Activated T-helper 17 cell treated with anti-CD3 and anti-CD28 coated beads, Interleukin-2, amount 50 U/mL, for 72 hours (primary cell): ENCODE results near the gene SKAP1. TPM values are rescaled to one million over a fixed set of nuclear protein-coding genes. Genes with fewer than 3 reads are reported as not detected.
"Not testable (repeated sequence)": the region's sequence is repeated elsewhere in the genome, so short reads cannot be mapped to it uniquely, and the experiment has no call there.

Experiments
- ATAC-seq: fragments of 150-1000 bp; cut with Tn5 transposase; replicated peaks from 2 replicates; pipeline ENCODE4 v1.10.0; 2021; ENCODE audit warnings: mild to moderate bottlenecking, moderate library complexity
- H3K27ac Mint-ChIP-seq: one replicate; pipeline ENCODE4 v1.8.0; 2022; ENCODE audit warnings: mixed read lengths
- H3K27me3 Mint-ChIP-seq: one replicate; pipeline ENCODE4 v1.8.0; 2022; ENCODE audit warnings: mixed read lengths
- H3K36me3 Mint-ChIP-seq: one replicate; pipeline ENCODE4 v1.8.0; 2022; ENCODE audit warnings: low read depth, mild to moderate bottlenecking, mixed read lengths
- H3K4me1 Mint-ChIP-seq: one replicate; pipeline ENCODE4 v1.8.0; 2022; ENCODE audit warnings: mixed read lengths
- H3K4me3 Mint-ChIP-seq: one replicate; pipeline ENCODE4 v1.8.0; 2022; ENCODE audit warnings: mild to moderate bottlenecking, mixed read lengths
- H3K9me3 Mint-ChIP-seq: one replicate; pipeline ENCODE4 v1.8.0; 2022; ENCODE audit warnings: mixed read lengths
- total RNA-seq, 2 donors: library from RNA; stranded (reverse); gene quantifications; one replicate each; pipeline ENCODE4 v1.2.3, GENCODE V29; 2022

Gene SKAP1
- total RNA-seq, 2 donors from 2014 or later, result 71.4 to 103 TPM

DNA sequence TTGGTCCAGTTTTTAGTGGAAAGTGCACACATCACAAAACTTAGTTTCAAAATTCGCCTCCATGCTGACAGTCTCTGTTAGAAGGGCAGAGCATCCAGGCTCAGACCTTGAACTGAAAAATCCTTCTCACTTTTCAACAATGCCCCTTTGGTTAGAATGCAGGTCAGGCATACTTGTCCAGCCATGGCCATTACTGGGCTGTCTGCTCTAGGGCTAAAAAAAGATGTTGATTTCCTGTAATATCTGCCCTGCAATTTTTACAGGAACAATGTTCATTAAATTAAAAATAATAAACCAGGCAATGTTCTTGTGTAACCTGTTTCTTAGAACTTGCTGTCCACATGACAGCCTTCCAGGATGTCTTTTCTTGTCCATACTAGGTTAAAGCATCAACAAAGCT is 200.1 kb downstream of the SKAP1 start:
- H3K36me3 Mint-ChIP-seq, result peaks cover 40% of the 10 kb centered on the region
- no peaks in the 10 kb centered on the region for H3K9me3 Mint-ChIP-seq
- H3K27ac Mint-ChIP-seq, result no peak overlapping the region
- H3K27me3 Mint-ChIP-seq, result no peaks in the 10 kb centered on the region
- ATAC-seq, result no peak
- H3K4me1 Mint-ChIP-seq, result peaks cover 13% of the 10 kb centered on the region
- H3K4me3 Mint-ChIP-seq, result no peak overlapping the region

GRCh38 chr17:48228720-48229119 is 201.3 kb downstream of the SKAP1 start:
- no peak overlapping the region for H3K27ac Mint-ChIP-seq
- H3K4me1 Mint-ChIP-seq, result peaks cover 18% of the 10 kb centered on the region
- H3K4me3 Mint-ChIP-seq, result no peak overlapping the region
- H3K27me3 Mint-ChIP-seq, result no peaks in the 10 kb centered on the region
- H3K36me3 Mint-ChIP-seq, result peaks cover 37% of the 10 kb centered on the region
- no peak for ATAC-seq
- no peaks in the 10 kb centered on the region for H3K9me3 Mint-ChIP-seq

DNA sequence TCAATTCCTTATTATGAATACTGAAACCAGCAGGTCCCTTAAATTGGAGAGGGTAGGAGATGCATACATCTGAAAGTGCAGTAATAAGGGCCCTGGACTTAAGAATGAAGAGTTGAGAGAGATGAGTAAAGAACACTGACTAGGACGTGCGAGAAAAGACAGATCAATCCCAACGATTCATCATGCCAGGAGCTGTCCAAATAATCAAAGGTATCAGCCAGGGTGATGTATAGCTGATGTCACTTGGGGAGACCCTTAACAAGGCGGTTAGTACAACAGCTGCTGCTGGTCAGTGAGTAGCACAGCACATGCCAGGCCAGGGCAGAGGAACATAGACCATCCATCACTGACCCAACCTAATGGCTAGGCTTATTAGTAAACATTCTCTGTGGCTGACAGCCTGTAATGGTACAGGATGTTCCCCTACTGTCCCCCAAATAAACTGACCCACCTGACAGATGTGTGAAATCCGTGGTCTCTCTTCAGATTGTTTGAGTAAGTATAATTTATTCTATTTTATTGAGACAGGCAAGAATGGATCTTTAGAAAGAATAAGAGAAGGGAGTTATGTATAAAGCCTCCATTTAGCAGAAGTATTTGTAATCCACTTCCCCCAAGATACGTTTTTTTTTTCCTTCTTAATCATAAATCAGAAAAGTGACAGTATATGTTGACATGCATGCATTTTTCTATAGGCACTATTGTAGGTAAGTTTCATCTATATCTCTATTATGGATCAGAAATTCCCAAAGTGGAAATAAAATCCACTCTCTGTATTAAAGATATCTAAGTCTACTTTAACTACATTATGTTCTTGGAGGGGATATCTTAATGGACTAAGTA is 204.1 kb downstream of the SKAP1 start:
- ATAC-seq, result no peak
- Mint-ChIP-seq H3K4me3 (no peak overlapping the region), H3K36me3 (peaks cover 17% of the 10 kb centered on the region), H3K4me1 (peaks cover 19% of the 10 kb centered on the region), H3K27me3 (no peaks in the 10 kb centered on the region), H3K9me3 (no peaks in the 10 kb centered on the region), H3K27ac (peak overlapping the region; percentile 43)

DNA sequence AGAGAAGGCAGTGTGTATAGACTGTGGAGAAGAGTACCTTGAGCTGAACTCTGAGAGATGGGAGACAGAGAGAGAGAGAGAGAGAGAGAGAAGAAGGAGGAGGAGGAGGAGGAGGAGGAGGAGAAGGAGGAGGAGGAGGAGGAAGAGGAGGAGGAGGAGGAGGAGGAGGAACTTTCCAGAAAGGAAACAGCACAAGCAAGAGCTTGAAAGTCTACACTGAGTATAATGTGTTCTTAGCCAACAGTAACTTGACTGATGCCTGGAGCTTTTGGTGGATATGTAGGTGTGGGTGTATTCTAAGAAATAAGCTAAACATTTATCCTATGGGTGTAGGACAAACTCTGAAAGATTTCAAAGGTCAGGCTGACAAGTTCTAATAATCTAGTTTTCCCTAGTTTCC is 206.1 kb downstream of the SKAP1 start:
- H3K9me3 Mint-ChIP-seq, result no peaks in the 10 kb centered on the region
- H3K27me3 Mint-ChIP-seq, result no peaks in the 10 kb centered on the region
- H3K36me3 Mint-ChIP-seq, result peaks cover 16% of the 10 kb centered on the region
- no peak overlapping the region for H3K4me3 Mint-ChIP-seq
- H3K4me1 Mint-ChIP-seq, result peaks cover 23% of the 10 kb centered on the region
- no peak for ATAC-seq
- H3K27ac Mint-ChIP-seq, result peak overlapping the region; percentile 24

DNA sequence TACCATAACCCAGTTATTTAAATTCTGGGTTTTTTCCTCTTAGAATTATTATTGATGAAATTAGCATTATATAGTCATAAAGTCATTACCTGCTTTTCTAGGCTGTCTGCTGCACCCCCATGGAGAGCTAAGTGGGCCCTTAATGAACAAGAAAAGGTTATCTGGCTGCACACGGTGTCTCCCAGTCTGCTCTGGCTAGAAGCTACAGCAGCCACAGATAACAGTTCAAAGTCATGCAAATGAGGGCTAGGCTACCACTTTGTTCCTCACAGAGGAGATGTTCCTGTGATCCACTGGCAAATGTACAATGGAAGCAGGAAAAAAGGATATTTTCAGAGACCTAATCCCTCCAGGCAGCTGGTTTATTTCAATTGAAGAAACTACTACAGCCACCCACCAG is 210.4 kb downstream of the SKAP1 start:
- no peaks in the 10 kb centered on the region for H3K9me3 Mint-ChIP-seq
- ATAC-seq, result no peak
- H3K27ac Mint-ChIP-seq, result no peak overlapping the region
- H3K4me3 Mint-ChIP-seq, result no peak overlapping the region
- peaks cover 12% of the 10 kb centered on the region for H3K4me1 Mint-ChIP-seq
- peaks cover 26% of the 10 kb centered on the region for H3K36me3 Mint-ChIP-seq
- no peaks in the 10 kb centered on the region for H3K27me3 Mint-ChIP-seq

DNA sequence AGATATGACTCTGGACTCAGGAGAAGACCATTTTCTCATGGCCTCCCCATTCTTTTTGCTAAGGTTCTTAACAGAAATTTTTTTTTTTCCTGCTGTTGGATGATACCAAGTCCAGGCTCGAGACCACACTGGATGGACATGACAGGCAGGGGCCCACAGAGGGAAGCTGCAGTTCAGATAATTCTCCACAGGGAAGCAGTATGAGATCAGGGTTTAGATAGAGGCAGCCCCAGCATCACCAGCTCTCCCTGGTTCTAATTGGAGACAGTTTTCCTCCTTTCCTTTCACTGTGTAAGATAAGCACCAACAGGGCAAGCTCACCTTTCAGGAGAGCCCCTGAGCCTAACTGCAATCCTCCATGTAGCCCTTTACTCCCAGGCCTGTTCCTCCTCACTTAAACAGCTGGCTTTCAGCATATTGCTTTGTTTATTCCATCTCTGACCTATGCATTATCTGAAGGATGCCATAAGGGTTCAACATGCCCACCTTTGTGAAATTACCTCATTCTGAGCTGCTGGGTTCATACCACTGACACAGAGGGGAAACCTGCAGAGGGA is 214.4 kb downstream of the SKAP1 start:
- H3K36me3 Mint-ChIP-seq, result peaks cover 50% of the 10 kb centered on the region
- H3K9me3 Mint-ChIP-seq, result no peaks in the 10 kb centered on the region
- no peak for ATAC-seq
- H3K4me1 Mint-ChIP-seq, result peaks cover 13% of the 10 kb centered on the region
- H3K27ac Mint-ChIP-seq, result no peak overlapping the region
- no peak overlapping the region for H3K4me3 Mint-ChIP-seq
- H3K27me3 Mint-ChIP-seq, result no peaks in the 10 kb centered on the region

DNA sequence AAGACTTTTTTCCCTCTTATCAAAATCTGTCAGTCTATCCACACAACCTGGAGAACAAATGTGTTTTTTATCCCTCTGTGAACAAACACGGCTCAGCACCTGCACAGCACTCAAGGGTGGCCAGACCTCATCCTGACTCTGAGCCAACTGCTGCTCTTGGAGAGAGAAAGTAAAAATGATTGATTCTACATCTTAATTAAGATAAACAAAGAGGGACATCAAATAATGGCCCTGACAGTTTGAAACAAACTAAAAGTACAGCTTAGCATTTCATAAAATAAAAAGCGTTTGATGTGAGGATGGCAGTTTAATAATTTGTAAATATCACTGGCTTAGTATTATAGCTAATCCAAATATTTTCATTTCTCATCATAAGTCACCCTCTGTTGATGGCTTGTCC is 216.2 kb downstream of the SKAP1 start:
- Mint-ChIP-seq H3K4me3 (no peak overlapping the region), H3K36me3 (peaks cover 49% of the 10 kb centered on the region), H3K27ac (no peak overlapping the region), H3K9me3 (no peaks in the 10 kb centered on the region), H3K27me3 (no peaks in the 10 kb centered on the region), H3K4me1 (peaks cover 13% of the 10 kb centered on the region)
- no peak for ATAC-seq

DNA sequence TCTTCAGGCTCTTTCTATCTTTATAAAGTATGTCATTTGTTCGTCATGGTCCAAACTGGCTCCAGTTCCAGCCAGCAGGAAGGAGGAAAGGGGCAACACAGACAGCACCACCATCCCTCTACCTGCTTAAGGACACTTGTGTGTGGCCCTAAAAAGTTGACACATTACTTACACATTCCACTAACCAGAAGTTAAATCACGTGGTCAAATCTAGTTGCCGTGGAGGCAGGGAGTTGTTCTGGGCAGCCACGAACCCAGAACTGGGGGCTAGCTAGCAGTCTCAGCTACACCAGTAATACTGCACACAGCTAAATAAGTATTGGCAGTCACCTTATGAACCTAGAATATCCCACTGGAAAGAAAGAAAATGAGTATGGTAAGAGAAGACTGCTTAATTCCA is 218.2 kb downstream of the SKAP1 start:
- H3K27me3 Mint-ChIP-seq, result no peaks in the 10 kb centered on the region
- H3K27ac Mint-ChIP-seq, result peak overlapping the region; percentile 66
- no peaks in the 10 kb centered on the region for H3K9me3 Mint-ChIP-seq
- no peak overlapping the region for H3K4me3 Mint-ChIP-seq
- peaks cover 13% of the 10 kb centered on the region for H3K4me1 Mint-ChIP-seq
- H3K36me3 Mint-ChIP-seq, result peaks cover 39% of the 10 kb centered on the region
- no peak for ATAC-seq

DNA sequence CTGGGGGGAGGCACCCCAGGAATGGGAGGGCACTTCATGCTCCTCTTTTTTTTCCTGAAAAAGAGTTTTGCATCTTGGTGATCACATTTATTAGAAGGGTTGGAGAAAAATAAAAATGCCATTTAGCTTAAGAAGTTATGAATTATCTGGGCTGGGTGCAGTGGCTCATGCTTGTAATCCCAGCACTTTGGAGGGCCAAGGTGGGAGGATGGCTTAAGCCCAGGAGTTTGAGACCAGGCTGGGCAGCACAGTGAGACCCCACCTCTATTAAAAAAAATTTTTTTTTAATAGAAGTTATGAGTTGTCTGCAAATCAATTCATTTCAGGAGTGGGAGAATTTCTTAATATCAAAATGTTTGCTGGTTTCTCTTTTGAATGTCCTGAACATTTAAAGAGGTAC is 219.0 kb downstream of the SKAP1 start:
- Mint-ChIP-seq H3K27ac (no peak overlapping the region), H3K27me3 (no peaks in the 10 kb centered on the region), H3K9me3 (no peaks in the 10 kb centered on the region), H3K4me1 (peaks cover 14% of the 10 kb centered on the region), H3K36me3 (peaks cover 38% of the 10 kb centered on the region), H3K4me3 (no peak overlapping the region)
- no peak for ATAC-seq

GRCh38 chr17:48209973-48210372 is 220.0 kb downstream of the SKAP1 start:
- no peaks in the 10 kb centered on the region for H3K9me3 Mint-ChIP-seq
- no peak for ATAC-seq
- H3K4me1 Mint-ChIP-seq, result peaks cover 25% of the 10 kb centered on the region
- no peak overlapping the region for H3K4me3 Mint-ChIP-seq
- no peaks in the 10 kb centered on the region for H3K27me3 Mint-ChIP-seq
- H3K36me3 Mint-ChIP-seq, result peaks cover 48% of the 10 kb centered on the region
- no peak overlapping the region for H3K27ac Mint-ChIP-seq

DNA sequence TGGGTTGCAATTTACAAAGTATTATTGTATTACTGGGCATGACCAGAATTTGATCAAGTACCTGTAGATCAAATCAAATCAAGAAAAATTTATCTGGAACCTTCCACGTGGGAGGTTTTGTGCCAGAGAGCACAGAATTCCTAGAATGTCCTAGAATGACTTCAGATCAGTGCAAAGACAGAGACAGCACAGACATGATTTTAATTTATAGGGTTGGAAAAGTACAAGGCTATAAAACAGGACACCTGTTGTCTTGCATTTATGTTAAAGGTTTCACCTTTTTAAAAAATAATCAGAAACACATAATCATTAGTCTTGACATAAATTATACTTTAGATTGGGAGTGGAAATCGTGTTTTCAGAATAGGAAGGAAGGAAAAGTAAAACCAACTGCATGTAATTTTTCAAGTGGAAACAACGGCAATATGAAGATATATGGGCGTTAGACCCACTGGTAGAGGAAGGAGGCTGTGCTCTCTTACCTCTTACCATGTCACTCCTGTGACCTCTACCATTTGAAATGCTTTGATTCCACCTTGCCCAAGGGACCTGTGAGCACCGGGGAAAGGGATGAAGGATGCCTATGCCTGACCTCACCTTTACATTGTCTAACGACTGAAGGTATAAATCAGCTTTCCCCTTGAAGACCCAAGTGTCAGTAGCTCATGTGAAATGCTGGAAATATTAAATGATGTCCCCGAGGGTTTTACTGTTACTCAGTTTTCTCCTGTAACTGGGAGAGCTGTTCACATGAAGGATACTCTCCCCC is 222.1 kb downstream of the SKAP1 start:
- Mint-ChIP-seq H3K27ac (no peak overlapping the region), H3K36me3 (peaks cover 45% of the 10 kb centered on the region), H3K9me3 (no peaks in the 10 kb centered on the region), H3K4me3 (no peak overlapping the region), H3K4me1 (peaks cover 27% of the 10 kb centered on the region), H3K27me3 (no peaks in the 10 kb centered on the region)
- ATAC-seq, result no peak

DNA sequence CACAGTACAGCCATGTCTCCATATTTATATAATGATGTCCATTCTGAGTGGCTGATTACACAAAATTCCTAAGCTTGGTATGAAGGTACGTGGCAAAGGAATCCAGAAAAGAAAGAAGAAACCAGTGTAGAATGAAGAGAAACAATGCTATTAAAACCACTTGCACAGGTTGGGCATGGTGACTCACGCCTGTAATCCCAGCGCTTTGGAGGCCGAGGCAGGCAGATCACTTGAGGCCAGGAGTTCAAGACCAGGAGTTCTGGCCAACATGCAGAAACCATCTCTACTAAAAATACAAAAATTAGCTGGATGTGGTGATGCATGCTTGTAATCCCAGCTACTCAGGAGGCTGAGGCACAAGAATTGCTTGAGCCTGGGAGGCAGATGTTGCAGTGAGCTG is 223.0 kb downstream of the SKAP1 start:
- not testable (repeated sequence) for H3K9me3 Mint-ChIP-seq, H3K27ac Mint-ChIP-seq, H3K4me3 Mint-ChIP-seq, ATAC-seq, H3K27me3 Mint-ChIP-seq
- peaks cover 27% of the 10 kb centered on the region for H3K4me1 Mint-ChIP-seq
- peaks cover 40% of the 10 kb centered on the region for H3K36me3 Mint-ChIP-seq

- peaks cover 30% of the 10 kb centered on the region for H3K4me1 Mint-ChIP-seq
These were observed 227.1 kb downstream of the SKAP1 start for GRCh38 chr17:48202959-48203358.

GRCh38 chr17:48198950-48199541 is 231.0 kb downstream of the SKAP1 start:
- H3K36me3 Mint-ChIP-seq, result peaks cover 55% of the 10 kb centered on the region
- H3K27ac Mint-ChIP-seq, result no peak overlapping the region
- no peak overlapping the region for H3K4me3 Mint-ChIP-seq
- H3K4me1 Mint-ChIP-seq, result peaks cover 34% of the 10 kb centered on the region
- no peak for ATAC-seq
- no peaks in the 10 kb centered on the region for H3K27me3 Mint-ChIP-seq
- H3K9me3 Mint-ChIP-seq, result no peaks in the 10 kb centered on the region

More at GRCh38 chr17:48202959-48203358, 227.1 kb downstream of the SKAP1 start:
- Mint-ChIP-seq H3K27ac (no peak overlapping the region), H3K27me3 (no peaks in the 10 kb centered on the region), H3K36me3 (peaks cover 42% of the 10 kb centered on the region), H3K4me3 (no peak overlapping the region), H3K9me3 (no peaks in the 10 kb centered on the region)
- ATAC-seq, result no peak
